ENCODE results near the gene SPINT1.

- TF ChIP-seq POLR2AphosphoS5 (IDR thresholded peaks at IDR 0.05; ENCODE audit: borderline replicate concordance, low read depth, low read length) (no peak), EZH2 (IDR thresholded peaks at IDR 0.05) (no peak), FOXP2 (optimal IDR thresholded peaks at IDR 0.05; ENCODE audit: control extremely low read depth, extremely low read length, insufficient read depth) (no peak)
These were observed 19.9 kb downstream of the SPINT1 start for GRCh38 chr15:40863660-40864270.
